Trophoblast cell (in vitro differentiated cells and primary cell): ENCODE data around the gene SMARCAL1. TPM values are rescaled to one million over a fixed set of nuclear protein-coding genes. Genes with fewer than 3 reads are reported as not detected.
A peak's percentile ranks its signal among the peaks of the same experiment; 100 is the strongest.

Experiments
- DNase-seq, 2 donors: peaks; one replicate each; pipeline ENCODE4 v3.0.0-alpha.2; 2016
- H2AFZ ChIP-seq: 2 replicates; pipeline ENCODE4 v1.6.1; 2013; ENCODE audit warnings: low read length, moderate library complexity, mild to moderate bottlenecking; ENCODE audit not compliant: insufficient read depth, poor library complexity
- H2AK5ac ChIP-seq: 2 replicates; pipeline ENCODE4 v1.6.1; 2013; ENCODE audit warnings: mild to moderate bottlenecking, low read length
- H2BK120ac ChIP-seq: 2 replicates; pipeline ENCODE4 v1.6.1; 2013; ENCODE audit warnings: low read length, mild to moderate bottlenecking, moderate library complexity; ENCODE audit not compliant: insufficient read depth, poor library complexity
- H2BK12ac ChIP-seq: 2 replicates; pipeline ENCODE4 v1.6.1; 2013; ENCODE audit warnings: mild to moderate bottlenecking, low read length, moderate library complexity
- H2BK5ac ChIP-seq: 2 replicates; pipeline ENCODE4 v1.6.1; 2013; ENCODE audit warnings: low read length, low read depth, moderate library complexity, mild to moderate bottlenecking; ENCODE audit not compliant: poor library complexity
- H3K14ac ChIP-seq: 2 replicates; pipeline ENCODE4 v1.6.1; 2013; ENCODE audit warnings: mild to moderate bottlenecking, low read length
- H3K18ac ChIP-seq: 2 replicates; pipeline ENCODE4 v1.6.1; 2013; ENCODE audit warnings: mild to moderate bottlenecking, low read length
- H3K23ac ChIP-seq: 2 replicates; pipeline ENCODE4 v1.6.1; 2013; ENCODE audit warnings: low read length
- H3K27ac ChIP-seq: 2 replicates; pipeline ENCODE4 v1.5.1; 2013; ENCODE audit warnings: low read depth, mild to moderate bottlenecking, inconsistent platforms, low read length, moderate library complexity
- H3K27me3 ChIP-seq: 2 replicates; pipeline ENCODE4 v1.6.1; 2013; ENCODE audit warnings: inconsistent platforms, mild to moderate bottlenecking, low read length, moderate library complexity; ENCODE audit not compliant: insufficient read depth
- H3K36me3 ChIP-seq, 2 experiments: 1 replicate in 1 of 2; 2 replicates in 1 of 2; pipeline ENCODE4 v1.6.1; 2013; ENCODE audit warnings: low read length in 2 of 2, mild to moderate bottlenecking in 2 of 2, moderate library complexity in 1 of 2; ENCODE audit not compliant: insufficient read depth in 2 of 2, control insufficient read depth in 1 of 2
- H3K4ac ChIP-seq: 2 replicates; pipeline ENCODE4 v1.6.1; 2013; ENCODE audit warnings: low read depth, mild to moderate bottlenecking, low read length, moderate library complexity
- H3K4me1 ChIP-seq, 2 experiments: 1 replicate in 1 of 2; 2 replicates in 1 of 2; pipeline ENCODE4 v1.6.1; 2013; ENCODE audit warnings: low read length in 2 of 2, mild to moderate bottlenecking in 2 of 2, moderate library complexity in 1 of 2; ENCODE audit not compliant: insufficient read depth in 2 of 2, control insufficient read depth in 1 of 2
- H3K4me2 ChIP-seq: 2 replicates; pipeline ENCODE4 v1.6.1; 2013; ENCODE audit warnings: inconsistent platforms, mild to moderate bottlenecking, low read length, moderate library complexity
- H3K4me3 ChIP-seq: 2 replicates; pipeline ENCODE4 v1.5.1; 2013; ENCODE audit warnings: mild to moderate bottlenecking, low read depth, low read length, inconsistent platforms
- H3K79me1 ChIP-seq: one replicate; pipeline ENCODE4 v1.6.1; 2013; ENCODE audit warnings: low read length
- H3K79me2 ChIP-seq: 2 replicates; pipeline ENCODE4 v1.6.1; 2013; ENCODE audit warnings: low read length, mild to moderate bottlenecking; ENCODE audit not compliant: control insufficient read depth, insufficient read depth, poor library complexity
- H3K9ac ChIP-seq: 2 replicates; pipeline ENCODE4 v1.6.1; 2013; ENCODE audit warnings: mild to moderate bottlenecking, low read length
- H3K9me3 ChIP-seq: 2 replicates; pipeline ENCODE4 v1.6.1; 2013; ENCODE audit warnings: low read depth, mild to moderate bottlenecking, control low read depth, inconsistent platforms, low read length; ENCODE audit not compliant: insufficient read depth
- H4K12ac ChIP-seq: 2 replicates; pipeline ENCODE4 v1.6.1; 2013; ENCODE audit warnings: low read depth, mild to moderate bottlenecking, low read length, moderate library complexity
- H4K8ac ChIP-seq: 2 replicates; pipeline ENCODE4 v1.6.1; 2013; ENCODE audit warnings: low read depth, mild to moderate bottlenecking, low read length, moderate library complexity
- H4K91ac ChIP-seq: one replicate; pipeline ENCODE4 v1.6.1; 2013; ENCODE audit warnings: low read depth, mild to moderate bottlenecking, low read length, moderate library complexity
- WGBS: extraction: QIAGEN DNeasy Blood & Tissue Kit; methylation state at CpG from one replicate; pipeline ENCODE4 v1.1.7; 2013; ENCODE audit warnings: missing lambda C conversion rate; ENCODE audit not compliant: insufficient read length, insufficient coverage; ENCODE audit errors: extremely low coverage; 5-methylcytosine and 5-hydroxymethylcytosine counted together
- polyA plus RNA-seq: library from polyadenylated mRNA; stranded (reverse); fragments of 200-250 nt; gene quantifications from 2 replicates; pipeline ENCODE4 v1.2.3, GENCODE V29; 2013

The SMARCAL1 gene
- 15.7 and 16.5 TPM in 2 replicates for polyA plus RNA-seq

DNA sequence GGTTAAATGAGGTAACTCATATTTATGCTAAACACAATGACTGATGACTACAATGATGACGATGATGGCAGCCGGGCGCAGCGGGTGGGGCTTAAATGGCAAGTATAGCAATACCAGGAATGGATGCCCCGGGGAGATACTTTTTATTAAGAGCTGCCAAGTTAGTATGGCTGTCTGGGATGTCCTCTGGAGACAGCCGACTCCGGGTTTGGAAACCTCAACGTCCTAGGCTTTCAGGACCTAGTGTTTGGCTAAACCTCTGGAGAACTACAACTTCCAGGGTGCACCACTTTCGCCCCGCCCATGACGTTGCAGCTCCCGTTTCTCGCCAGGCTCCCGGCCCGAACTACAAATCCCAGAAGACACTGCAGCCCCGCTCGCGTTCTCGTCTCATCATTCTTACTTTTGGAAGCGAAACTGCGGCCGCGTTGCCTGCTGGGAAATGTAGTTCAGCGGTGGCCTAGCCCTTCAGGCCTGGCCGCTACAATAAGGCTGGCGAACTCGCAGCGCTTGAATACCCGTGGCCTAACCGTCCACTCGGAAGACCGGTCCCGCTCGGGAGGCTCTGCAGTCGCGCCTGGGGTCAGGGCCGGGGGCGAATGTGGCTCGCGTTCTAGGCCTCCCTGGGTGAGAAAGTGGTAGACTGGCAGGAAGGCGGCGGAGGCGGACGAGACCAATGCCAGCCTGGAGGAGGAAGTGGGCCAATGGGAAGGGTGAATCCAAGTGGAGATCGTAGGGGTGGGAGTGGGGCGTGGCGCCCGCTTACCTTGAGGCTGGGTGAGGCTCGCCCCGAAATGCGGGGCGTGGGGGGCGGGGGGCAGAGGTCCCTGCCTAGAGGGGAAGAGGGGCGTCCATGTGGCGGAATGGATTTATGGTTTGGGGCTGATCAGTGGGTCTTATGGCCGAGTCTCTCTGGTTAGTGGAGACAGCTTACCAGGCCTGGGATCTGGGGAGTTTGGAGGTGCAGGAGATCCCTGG is at the start of gene SMARCAL1:
TSS of gene SMARCAL1 (plus strand) at position 463 of the 978 bp plus-strand sequence. CDS start 2,221 bp downstream, outside the sequence.
- H3K79me1 ChIP-seq, result peaks cover 3% of the 10 kb centered on the region
- H3K4me2 ChIP-seq, result peak within 1 kb of the TSS; percentile 85
- peak within 1 kb of the TSS; percentile 100 for H4K12ac ChIP-seq
- H3K27ac ChIP-seq, result peak within 1 kb of the TSS; percentile 60
- no peaks in the 10 kb centered on the region for H3K4me1 ChIP-seq
- H2BK120ac ChIP-seq, result peak within 1 kb of the TSS; percentile 84
- no CpG with 5 or more reads among the region's 56 CpGs for WGBS
- peak within 1 kb of the TSS; percentile 97 for H4K91ac ChIP-seq
- peak within 1 kb of the TSS; percentile 82 for H3K4me3 ChIP-seq
- H2AFZ ChIP-seq, result peak within 1 kb of the TSS; percentile 99
- H3K36me3 ChIP-seq, result peaks cover 8 to 20% of the 10 kb centered on the region in 2 experiments
- no peak within 1 kb of the TSS for H3K23ac ChIP-seq
- H3K79me2 ChIP-seq, result peaks cover 4% of the 10 kb centered on the region
- peak; percentile 99 to 100 for DNase-seq
- H3K14ac ChIP-seq, result peak within 1 kb of the TSS; percentile 99
- peak within 1 kb of the TSS; percentile 99 for H2BK5ac ChIP-seq
- H3K9me3 ChIP-seq, result no peaks in the 10 kb centered on the region
- H3K4ac ChIP-seq, result peak within 1 kb of the TSS; percentile 92
- no peak within 1 kb of the TSS for H2AK5ac ChIP-seq
- no peak within 1 kb of the TSS for H2BK12ac ChIP-seq
- no peaks in the 10 kb centered on the region for H3K27me3 ChIP-seq
- H4K8ac ChIP-seq, result peak within 1 kb of the TSS; percentile 99
- H3K18ac ChIP-seq, result peak within 1 kb of the TSS; percentile 100
- peak within 1 kb of the TSS; percentile 59 for H3K9ac ChIP-seq

DNA sequence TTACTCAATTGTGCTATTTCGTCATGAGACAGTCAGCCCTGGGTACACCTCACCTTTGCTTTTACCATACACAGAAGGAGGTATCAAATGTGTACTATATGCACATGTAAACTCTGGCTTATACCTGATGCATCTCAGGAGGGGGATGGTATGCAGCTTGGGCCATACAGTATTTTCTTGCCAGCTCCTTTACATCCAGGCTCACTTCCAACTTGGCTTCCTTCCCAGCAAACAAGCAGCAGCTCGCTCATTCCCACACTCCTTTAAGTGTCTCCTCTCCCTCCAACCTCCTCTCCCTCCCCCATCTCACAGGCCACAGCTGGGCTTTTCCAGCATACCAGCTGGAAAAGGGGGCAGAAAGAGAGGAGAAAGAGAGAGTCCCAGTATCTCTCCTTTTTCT is 49.6 kb upstream of the SMARCAL1 start:
- no peak overlapping the region for H3K4me2 ChIP-seq
- H2BK12ac ChIP-seq, result no peak overlapping the region
- H2AK5ac ChIP-seq, result no peak overlapping the region
- no peak overlapping the region for H2BK120ac ChIP-seq
- no peak overlapping the region for H3K9ac ChIP-seq
- no peaks in the 10 kb centered on the region for H3K36me3 ChIP-seq
- H4K12ac ChIP-seq, result no peak overlapping the region
- H3K9me3 ChIP-seq, result no peaks in the 10 kb centered on the region
- H3K27me3 ChIP-seq, result no peaks in the 10 kb centered on the region
- no peak overlapping the region for H2BK5ac ChIP-seq
- no peak overlapping the region for H3K27ac ChIP-seq
- DNase-seq, result no peak
- H4K8ac ChIP-seq, result no peak overlapping the region
- no peaks in the 10 kb centered on the region for H3K79me2 ChIP-seq
- no peak overlapping the region for H4K91ac ChIP-seq
- H3K14ac ChIP-seq, result no peak overlapping the region
- WGBS, result no CpG with 5 or more reads among the region's 2 CpGs
- no peak overlapping the region for H3K4me3 ChIP-seq
- no peak overlapping the region for H3K23ac ChIP-seq
- H3K79me1 ChIP-seq, result no peaks in the 10 kb centered on the region
- H3K4me1 ChIP-seq, result no peaks in the 10 kb centered on the region
- H3K4ac ChIP-seq, result no peak overlapping the region
- H2AFZ ChIP-seq, result no peak overlapping the region
- no peak overlapping the region for H3K18ac ChIP-seq

DNA sequence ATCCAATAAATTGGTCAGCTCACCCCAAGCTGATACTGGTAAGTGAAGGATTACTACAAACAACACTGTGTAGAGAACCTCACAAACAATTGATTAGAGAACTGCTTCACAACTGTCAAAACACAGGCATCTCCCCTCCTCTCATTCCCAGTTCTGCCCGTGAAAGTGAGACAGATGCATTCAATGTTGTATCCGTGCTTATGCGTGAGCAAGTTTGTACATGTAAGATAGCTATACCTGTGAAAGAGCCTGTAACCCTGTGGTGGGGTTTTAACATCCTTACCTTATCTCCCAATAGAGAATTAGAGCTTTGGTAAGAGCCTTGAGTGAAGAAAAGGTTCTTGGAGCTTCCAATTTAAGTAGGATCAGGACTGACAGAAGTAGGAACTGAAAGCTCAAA is 49.1 kb upstream of the SMARCAL1 start:
- no peak overlapping the region for H4K12ac ChIP-seq
- no peak overlapping the region for H3K4me2 ChIP-seq
- H3K4ac ChIP-seq, result no peak overlapping the region
- H2AFZ ChIP-seq, result no peak overlapping the region
- no peak overlapping the region for H4K8ac ChIP-seq
- H3K4me1 ChIP-seq, result no peaks in the 10 kb centered on the region
- H2BK5ac ChIP-seq, result no peak overlapping the region
- no peak overlapping the region for H3K18ac ChIP-seq
- H3K79me1 ChIP-seq, result no peaks in the 10 kb centered on the region
- H3K9ac ChIP-seq, result no peak overlapping the region
- WGBS, result no CpG with 5 or more reads among the region's 3 CpGs
- H3K27me3 ChIP-seq, result no peaks in the 10 kb centered on the region
- no peaks in the 10 kb centered on the region for H3K79me2 ChIP-seq
- H2AK5ac ChIP-seq, result no peak overlapping the region
- no peak for DNase-seq
- no peak overlapping the region for H2BK12ac ChIP-seq
- no peak overlapping the region for H2BK120ac ChIP-seq
- H3K4me3 ChIP-seq, result no peak overlapping the region
- no peak overlapping the region for H3K27ac ChIP-seq
- no peaks in the 10 kb centered on the region for H3K9me3 ChIP-seq
- H3K23ac ChIP-seq, result no peak overlapping the region
- H3K36me3 ChIP-seq, result no peaks in the 10 kb centered on the region
- H3K14ac ChIP-seq, result no peak overlapping the region
- no peak overlapping the region for H4K91ac ChIP-seq

DNA sequence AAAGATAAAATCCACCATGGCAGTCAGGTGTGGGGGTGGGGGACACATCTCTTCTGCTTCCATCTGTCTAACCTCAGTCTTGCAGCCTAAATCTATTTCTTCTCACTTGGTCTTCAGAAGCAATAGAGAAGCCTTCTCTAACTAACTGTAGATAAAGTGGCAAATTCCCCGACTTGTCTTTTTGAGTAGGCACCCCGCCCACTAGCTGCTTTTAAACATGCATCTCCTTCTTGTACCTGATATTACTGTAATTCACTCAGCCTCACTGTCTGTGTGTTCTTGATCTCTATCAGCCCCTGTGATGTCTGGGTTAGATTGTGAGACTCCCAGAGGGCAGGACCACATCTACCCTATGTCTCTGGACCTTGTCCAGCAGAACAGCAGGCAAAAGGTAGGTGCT is 46.8 kb upstream of the SMARCAL1 start:
- no peaks in the 10 kb centered on the region for H3K79me1 ChIP-seq
- H2AK5ac ChIP-seq, result no peak overlapping the region
- H2BK120ac ChIP-seq, result no peak overlapping the region
- no peak for DNase-seq
- H2BK5ac ChIP-seq, result no peak overlapping the region
- H3K4ac ChIP-seq, result no peak overlapping the region
- no peak overlapping the region for H4K12ac ChIP-seq
- H3K79me2 ChIP-seq, result no peaks in the 10 kb centered on the region
- H2BK12ac ChIP-seq, result no peak overlapping the region
- H3K18ac ChIP-seq, result no peak overlapping the region
- no peak overlapping the region for H3K4me2 ChIP-seq
- no peak overlapping the region for H3K4me3 ChIP-seq
- H3K36me3 ChIP-seq, result no peaks in the 10 kb centered on the region
- no peaks in the 10 kb centered on the region for H3K9me3 ChIP-seq
- H4K91ac ChIP-seq, result no peak overlapping the region
- no peaks in the 10 kb centered on the region for H3K4me1 ChIP-seq
- H3K9ac ChIP-seq, result no peak overlapping the region
- H3K27me3 ChIP-seq, result peaks cover 3% of the 10 kb centered on the region
- H2AFZ ChIP-seq, result no peak overlapping the region
- no peak overlapping the region for H3K27ac ChIP-seq
- H3K23ac ChIP-seq, result no peak overlapping the region
- H3K14ac ChIP-seq, result no peak overlapping the region
- H4K8ac ChIP-seq, result no peak overlapping the region
- WGBS, result no CpG with 5 or more reads among the region's 2 CpGs
